Loucy (cell line): Measurements from ENCODE around the gene FGF14.
A peak's percentile ranks its signal among the peaks of the same experiment; 100 is the strongest.

ENCODE experiments used
- EZH2phosphoT487 ChIP-seq: fragments of 200-600 bp; IDR thresholded peaks from 2 replicates; pipeline ENCODE4 v1.6.1; 2018; ENCODE audit warnings: antibody characterized with exemption, mild to moderate bottlenecking, moderate library complexity, borderline replicate concordance
- TF ChIP-seq, protein P1 (sequence below): fragments of 200-600 bp; sonication (generic); conservative IDR thresholded peaks from 2 replicates; pipeline ENCODE4 v1.5.1; 2014; ENCODE audit warnings: mild to moderate bottlenecking, antibody characterized with exemption, low read length

GRCh38 chr13:101942535-101943157 lies 459.2 kb downstream of the FGF14 start:
- TF ChIP-seq, protein P1, sequence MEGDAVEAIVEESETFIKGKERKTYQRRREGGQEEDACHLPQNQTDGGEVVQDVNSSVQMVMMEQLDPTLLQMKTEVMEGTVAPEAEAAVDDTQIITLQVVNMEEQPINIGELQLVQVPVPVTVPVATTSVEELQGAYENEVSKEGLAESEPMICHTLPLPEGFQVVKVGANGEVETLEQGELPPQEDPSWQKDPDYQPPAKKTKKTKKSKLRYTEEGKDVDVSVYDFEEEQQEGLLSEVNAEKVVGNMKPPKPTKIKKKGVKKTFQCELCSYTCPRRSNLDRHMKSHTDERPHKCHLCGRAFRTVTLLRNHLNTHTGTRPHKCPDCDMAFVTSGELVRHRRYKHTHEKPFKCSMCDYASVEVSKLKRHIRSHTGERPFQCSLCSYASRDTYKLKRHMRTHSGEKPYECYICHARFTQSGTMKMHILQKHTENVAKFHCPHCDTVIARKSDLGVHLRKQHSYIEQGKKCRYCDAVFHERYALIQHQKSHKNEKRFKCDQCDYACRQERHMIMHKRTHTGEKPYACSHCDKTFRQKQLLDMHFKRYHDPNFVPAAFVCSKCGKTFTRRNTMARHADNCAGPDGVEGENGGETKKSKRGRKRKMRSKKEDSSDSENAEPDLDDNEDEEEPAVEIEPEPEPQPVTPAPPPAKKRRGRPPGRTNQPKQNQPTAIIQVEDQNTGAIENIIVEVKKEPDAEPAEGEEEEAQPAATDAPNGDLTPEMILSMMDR = 0 out of 2 replicates have a peak, but pooled peaks have one; percentile 8
- no peak for TF ChIP-seq EZH2phosphoT487
